Choroid plexus epithelial cell (primary cell): ENCODE results near the gene ASTN2.
"Not testable (repeated sequence)": the region's sequence is repeated elsewhere in the genome, so short reads cannot be mapped to it uniquely, and the experiment has no call there.

Experiments
- DNase-seq: peaks from one replicate; pipeline ENCODE4 v3.0.0-alpha.2; 2010; ENCODE audit warnings: low read depth
- H3K4me3 ChIP-seq: 2 replicates; pipeline ENCODE4 v1.5.1; 2011; ENCODE audit warnings: low read depth, mild to moderate bottlenecking, control low read depth, low read length, moderate library complexity
- TF ChIP-seq, protein P1 (sequence below): conservative IDR thresholded peaks from 2 replicates; pipeline ENCODE4 v1.5.1; 2011; ENCODE audit warnings: low read depth, mild to moderate bottlenecking, control low read depth, inconsistent platforms, low read length, moderate library complexity

ASTN2 gene

GRCh38 chr9:116855881-116856662 lies 558.8 kb downstream of the ASTN2 start:
- no peak overlapping the region for H3K4me3 ChIP-seq
- TF ChIP-seq, protein P1, sequence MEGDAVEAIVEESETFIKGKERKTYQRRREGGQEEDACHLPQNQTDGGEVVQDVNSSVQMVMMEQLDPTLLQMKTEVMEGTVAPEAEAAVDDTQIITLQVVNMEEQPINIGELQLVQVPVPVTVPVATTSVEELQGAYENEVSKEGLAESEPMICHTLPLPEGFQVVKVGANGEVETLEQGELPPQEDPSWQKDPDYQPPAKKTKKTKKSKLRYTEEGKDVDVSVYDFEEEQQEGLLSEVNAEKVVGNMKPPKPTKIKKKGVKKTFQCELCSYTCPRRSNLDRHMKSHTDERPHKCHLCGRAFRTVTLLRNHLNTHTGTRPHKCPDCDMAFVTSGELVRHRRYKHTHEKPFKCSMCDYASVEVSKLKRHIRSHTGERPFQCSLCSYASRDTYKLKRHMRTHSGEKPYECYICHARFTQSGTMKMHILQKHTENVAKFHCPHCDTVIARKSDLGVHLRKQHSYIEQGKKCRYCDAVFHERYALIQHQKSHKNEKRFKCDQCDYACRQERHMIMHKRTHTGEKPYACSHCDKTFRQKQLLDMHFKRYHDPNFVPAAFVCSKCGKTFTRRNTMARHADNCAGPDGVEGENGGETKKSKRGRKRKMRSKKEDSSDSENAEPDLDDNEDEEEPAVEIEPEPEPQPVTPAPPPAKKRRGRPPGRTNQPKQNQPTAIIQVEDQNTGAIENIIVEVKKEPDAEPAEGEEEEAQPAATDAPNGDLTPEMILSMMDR: no peak
- no peak for DNase-seq

DNA sequence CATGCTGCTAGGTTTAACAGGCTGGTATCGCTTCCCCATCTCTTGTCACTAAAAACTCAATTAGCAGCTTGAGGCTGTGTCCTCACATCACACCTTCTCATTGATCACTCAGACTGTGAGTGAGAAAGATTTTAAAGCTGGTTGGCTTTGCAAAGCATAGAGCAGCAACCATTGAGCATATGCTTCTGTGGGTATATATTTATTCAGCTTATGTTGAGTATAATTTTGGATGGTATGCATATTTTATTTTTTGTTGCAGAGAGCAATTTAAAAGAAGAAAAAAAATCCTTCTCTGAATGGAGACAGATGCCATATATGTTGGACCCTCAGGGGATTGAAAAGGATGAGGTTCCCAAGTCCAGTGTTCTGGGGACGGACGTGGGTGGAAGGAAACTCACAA lies 565.1 kb downstream of the ASTN2 start:
- no peak for DNase-seq
- TF ChIP-seq, protein P1: no peak
- H3K4me3 ChIP-seq: no peak overlapping the region

- no peak overlapping the region for H3K4me3 ChIP-seq
- no peak for DNase-seq
- TF ChIP-seq, protein P1: no peak
Observed at GRCh38 chr9:116844621-116845020, 570.2 kb downstream of the ASTN2 start.

DNA sequence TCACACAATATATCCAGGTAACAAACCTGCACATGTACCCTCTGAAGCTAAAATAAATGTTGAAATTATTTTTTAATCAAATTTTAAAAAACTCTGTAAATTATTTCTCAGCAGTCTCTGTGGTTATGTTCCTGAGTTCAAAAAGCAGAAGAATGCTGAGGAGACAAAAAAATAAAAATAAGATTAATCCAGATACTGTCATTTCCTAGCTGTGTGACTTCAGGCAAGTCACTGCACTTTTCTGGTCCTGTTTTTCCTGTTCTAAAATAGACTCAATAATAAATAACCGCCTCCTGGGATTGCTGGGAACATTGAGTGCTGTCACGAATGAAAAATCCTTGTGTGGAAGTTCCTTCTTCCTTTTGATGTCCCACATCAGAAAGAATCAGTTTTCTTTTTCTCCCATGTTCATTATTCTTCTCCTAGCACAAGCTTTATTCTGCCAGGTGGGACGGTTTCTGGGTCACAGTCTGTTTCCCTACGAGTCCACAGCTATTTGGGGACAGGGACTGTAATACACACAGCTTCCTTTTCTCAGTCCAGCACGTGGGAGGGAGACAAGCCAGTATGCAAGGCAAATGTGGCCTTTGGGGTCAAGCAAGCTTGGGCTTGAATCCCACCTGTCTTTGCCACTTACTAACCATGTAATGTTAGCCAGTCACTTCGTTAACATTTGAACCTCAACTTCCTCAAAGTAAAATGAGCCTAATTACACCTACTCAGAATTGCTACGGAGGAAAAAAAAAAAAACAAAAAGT lies 570.8 kb downstream of the ASTN2 start:
- no peak for DNase-seq
- no peak overlapping the region for H3K4me3 ChIP-seq
- TF ChIP-seq, protein P1: no peak

DNA sequence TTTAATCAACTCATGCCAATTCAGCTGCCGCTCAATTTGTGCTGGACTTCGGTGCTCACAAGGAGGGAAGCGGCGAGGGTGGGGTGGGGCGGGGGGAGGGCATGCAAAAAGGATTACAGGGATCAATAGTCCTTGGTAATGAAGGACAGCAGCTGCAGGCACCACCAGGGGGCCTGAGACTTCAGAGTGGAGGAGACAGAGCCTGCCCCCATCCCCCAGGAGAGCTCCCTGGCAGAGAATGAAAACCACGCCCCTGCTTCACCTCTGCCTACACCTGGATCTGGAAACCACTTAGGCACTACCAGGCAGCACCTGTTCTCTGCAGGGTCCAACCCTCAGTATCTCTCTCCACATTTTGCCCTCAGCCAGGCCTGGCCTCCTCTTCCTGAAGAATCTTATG lies 572.2 kb downstream of the ASTN2 start:
- DNase-seq: no peak
- H3K4me3 ChIP-seq: no peak overlapping the region
- TF ChIP-seq, protein P1: no peak

DNA sequence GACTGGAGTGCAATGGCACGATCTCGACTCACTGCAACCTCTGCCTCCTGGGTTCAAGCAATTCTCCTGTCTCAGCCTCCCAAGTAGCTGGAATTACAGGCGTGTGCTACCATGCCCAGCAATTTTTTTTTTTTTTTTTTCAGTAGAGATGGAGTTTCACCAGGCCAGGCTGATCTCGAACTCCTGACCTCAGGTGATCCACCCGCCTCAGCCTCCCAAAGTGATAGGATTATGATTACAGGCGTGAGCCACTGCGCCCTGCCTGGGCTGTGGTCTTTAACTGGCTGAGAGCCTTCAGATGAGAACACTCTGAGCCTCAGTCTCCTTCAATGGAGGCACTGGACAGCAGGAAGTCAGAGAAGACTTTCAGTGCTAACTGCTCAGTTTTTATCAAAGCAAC lies 576.4 kb downstream of the ASTN2 start:
- not testable (repeated sequence) for H3K4me3 ChIP-seq, DNase-seq

DNA sequence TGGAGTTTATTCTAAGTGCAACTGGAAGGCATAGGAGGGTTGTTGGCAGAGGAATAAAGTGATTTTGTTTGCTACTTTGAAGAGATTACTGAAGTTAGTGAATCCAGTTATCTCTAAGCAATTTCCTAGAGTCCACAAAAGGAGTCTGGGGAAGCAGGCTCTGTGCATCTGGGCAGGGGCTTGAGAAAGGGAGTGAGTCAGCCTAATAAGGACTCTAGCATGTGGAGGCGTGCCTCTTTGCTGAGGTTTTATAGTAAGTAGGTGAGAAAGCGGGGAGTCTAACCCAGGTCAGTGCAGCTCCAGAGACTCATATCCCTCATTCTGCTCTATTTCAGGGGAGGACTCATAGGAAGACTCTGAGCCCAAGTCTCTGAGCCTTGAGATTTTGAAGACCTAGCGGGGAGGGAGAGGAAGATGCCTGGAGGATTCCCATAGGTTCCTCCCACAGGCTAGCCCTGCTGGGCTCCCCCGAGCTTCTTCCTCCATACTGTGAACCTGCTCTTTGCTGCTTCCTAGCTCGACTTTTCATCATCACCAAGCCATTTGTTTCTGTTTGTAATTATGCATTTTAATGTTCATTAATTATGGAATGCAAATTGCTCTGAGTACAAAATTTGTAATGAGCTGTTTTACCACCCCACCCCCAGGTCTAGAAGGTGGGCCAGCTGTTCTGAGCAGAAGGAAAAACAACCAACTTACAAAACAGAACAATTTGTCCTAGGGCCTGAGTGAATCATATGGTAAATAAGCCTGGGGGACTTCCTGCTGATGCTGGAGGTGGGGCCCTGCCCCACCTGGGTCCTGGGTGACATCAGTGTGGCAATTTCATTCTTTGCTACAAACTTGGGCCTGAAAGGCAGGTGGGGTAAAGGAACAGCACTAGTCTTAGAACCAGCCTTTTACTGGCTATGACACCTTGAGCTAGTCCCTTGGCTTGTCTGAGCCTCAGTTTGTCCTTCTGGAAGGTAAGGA lies 577.6 kb downstream of the ASTN2 start:
- peak; percentile 23 for DNase-seq
- no peak overlapping the region for H3K4me3 ChIP-seq
- TF ChIP-seq, protein P1: no peak

- H3K4me3 ChIP-seq, DNase-seq: not testable (repeated sequence)
Observed at GRCh38 chr9:116830321-116830720, 584.5 kb downstream of the ASTN2 start.
